Lung (tissue), 12 donors: ENCODE measurements around the gene ZNF436. TPM values are rescaled to one million over a fixed set of nuclear protein-coding genes. Genes with fewer than 3 reads are reported as not detected.

Experiments
- ATAC-seq: fragments of 200-7000 bp; cut with Tn5 transposase; one replicate; pipeline ENCODE4 v1.9.1; 2020; ENCODE audit warnings: moderate number of reproducible peaks; ENCODE audit not compliant: insufficient read depth, low FRiP score
- DNase-seq, 3 donors: peaks; one replicate each; pipeline ENCODE4 v3.0.0-alpha.2; 2013 to 2017
- H3K27ac ChIP-seq, 2 donors: one replicate each; pipeline ENCODE4 v1.5.1; 2013; ENCODE audit warnings: mild to moderate bottlenecking in 2 of 2, moderate library complexity in 2 of 2, control low read depth in 1 of 2, inconsistent platforms in 1 of 2, low read depth in 1 of 2, low read length in 1 of 2
- H3K27me3 ChIP-seq, 3 donors: one replicate each; pipeline ENCODE4 v1.5.1; 2013; ENCODE audit warnings: low read length in 2 of 3; ENCODE audit not compliant: control insufficient read depth in 3 of 3, insufficient read depth in 3 of 3
- H3K36me3 ChIP-seq, 4 donors: one replicate each; pipeline ENCODE4 v1.5.1; 2013; ENCODE audit warnings: low read length in 4 of 4, mild to moderate bottlenecking in 1 of 4, moderate library complexity in 1 of 4; ENCODE audit not compliant: control insufficient read depth in 4 of 4, insufficient read depth in 4 of 4
- H3K4me1 ChIP-seq, 5 donors: one replicate each; pipeline ENCODE4 v1.5.1; 2013; ENCODE audit warnings: low read length in 5 of 5, mild to moderate bottlenecking in 2 of 5, moderate library complexity in 1 of 5; ENCODE audit not compliant: control insufficient read depth in 5 of 5, insufficient read depth in 5 of 5
- H3K4me3 ChIP-seq: one replicate; pipeline ENCODE4 v1.5.1; 2013; ENCODE audit warnings: mild to moderate bottlenecking, control low read depth, moderate library complexity
- H3K9ac ChIP-seq, 2 donors: one replicate each; pipeline ENCODE4 v1.5.1; 2013; ENCODE audit warnings: low read length in 2 of 2, control low read depth in 1 of 2; ENCODE audit not compliant: insufficient read depth in 1 of 2
- H3K9me3 ChIP-seq, 4 donors: one replicate each; pipeline ENCODE4 v1.5.1; 2013; ENCODE audit warnings: low read length in 3 of 4, mild to moderate bottlenecking in 1 of 4, moderate library complexity in 1 of 4; ENCODE audit not compliant: control insufficient read depth in 4 of 4, insufficient read depth in 3 of 4
- WGBS, 2 donors: extraction: QIAGEN DNeasy Blood & Tissue Kit; methylation state at CpG; one replicate each; pipeline ENCODE4 v1.1.7; 2013; 5-methylcytosine and 5-hydroxymethylcytosine counted together
- polyA plus RNA-seq, 2 donors: library from polyadenylated mRNA; stranded (reverse); fragments of 200-250 nt; gene quantifications; one replicate each; pipeline ENCODE4 v1.2.1, GENCODE V29; 2013
- total RNA-seq, 2 donors: library from RNA; depleted of rRNA in 1 of 2; stranded (reverse); fragments of >200 nt in 1 of 2; gene quantifications; one replicate each; pipeline ENCODE4 v1.2.1, GENCODE V29; 2014 to 2021
- TF ChIP-seq, protein P1 (sequence below): IDR thresholded peaks from 2 replicates; pipeline ENCODE4 v1.5.1; 2012; ENCODE audit warnings: mild to moderate bottlenecking; ENCODE audit errors: control extremely low read depth, extremely low read depth
- donor health status: control.
- donor health status: control.
- donor health status: Bipolar disorder and iron deficiency.
- donor health status: healthy.
- donor health status: DM: yes; HTN: yes; CAD: no.

ZNF436 gene
- total and polyA plus RNA-seq, 4 donors: 2.1 to 30.9 (median 6.6) TPM

GRCh38 chr1:23358310-23358875 lies 11.2 kb downstream of the ZNF436 start:
- H3K27me3 ChIP-seq: no peaks in the 10 kb centered on the region
- H3K36me3 ChIP-seq: peaks cover 15 to 47% (median 40%) of the 10 kb centered on the region in 4 donors
- TF ChIP-seq, protein P1, sequence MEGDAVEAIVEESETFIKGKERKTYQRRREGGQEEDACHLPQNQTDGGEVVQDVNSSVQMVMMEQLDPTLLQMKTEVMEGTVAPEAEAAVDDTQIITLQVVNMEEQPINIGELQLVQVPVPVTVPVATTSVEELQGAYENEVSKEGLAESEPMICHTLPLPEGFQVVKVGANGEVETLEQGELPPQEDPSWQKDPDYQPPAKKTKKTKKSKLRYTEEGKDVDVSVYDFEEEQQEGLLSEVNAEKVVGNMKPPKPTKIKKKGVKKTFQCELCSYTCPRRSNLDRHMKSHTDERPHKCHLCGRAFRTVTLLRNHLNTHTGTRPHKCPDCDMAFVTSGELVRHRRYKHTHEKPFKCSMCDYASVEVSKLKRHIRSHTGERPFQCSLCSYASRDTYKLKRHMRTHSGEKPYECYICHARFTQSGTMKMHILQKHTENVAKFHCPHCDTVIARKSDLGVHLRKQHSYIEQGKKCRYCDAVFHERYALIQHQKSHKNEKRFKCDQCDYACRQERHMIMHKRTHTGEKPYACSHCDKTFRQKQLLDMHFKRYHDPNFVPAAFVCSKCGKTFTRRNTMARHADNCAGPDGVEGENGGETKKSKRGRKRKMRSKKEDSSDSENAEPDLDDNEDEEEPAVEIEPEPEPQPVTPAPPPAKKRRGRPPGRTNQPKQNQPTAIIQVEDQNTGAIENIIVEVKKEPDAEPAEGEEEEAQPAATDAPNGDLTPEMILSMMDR: no peak
- no peak overlapping the region for H3K4me3 ChIP-seq
- H3K4me1 ChIP-seq: peaks cover 0 to 3% (median 0%) of the 10 kb centered on the region in 5 donors
- ATAC-seq (no peak), DNase-seq (no peak)
- WGBS, 2 donors: 98 to 99% methylated on average over 3 of the region's 3 CpGs
- no peak overlapping the region for H3K9ac ChIP-seq
- H3K9me3 ChIP-seq: peaks cover 18 to 33% (median 26%) of the 10 kb centered on the region in 4 donors
- no peak overlapping the region for H3K27ac ChIP-seq

GRCh38 chr1:23357138-23357908 lies 12.3 kb downstream of the ZNF436 start:
- Histone ChIP-seq H3K27ac (no peak overlapping the region), H3K4me3 (no peak overlapping the region), H3K9ac (peak overlapping the region in 1 of 2 donors; percentile 30), H3K36me3 (peaks cover 8 to 37% (median 30%) of the 10 kb centered on the region in 4 donors), H3K27me3 (no peaks in the 10 kb centered on the region), H3K9me3 (peaks cover 12 to 26% (median 17%) of the 10 kb centered on the region in 4 donors), H3K4me1 (peaks cover 0 to 3% (median 0%) of the 10 kb centered on the region in 5 donors)
- TF ChIP-seq, protein P1: no peak
- DNase-seq: peak; percentile 25 to 73 (median 48)
- WGBS, 2 donors: 59 to 69% methylated on average over 3 of the region's 3 CpGs
- no peak for ATAC-seq

DNA sequence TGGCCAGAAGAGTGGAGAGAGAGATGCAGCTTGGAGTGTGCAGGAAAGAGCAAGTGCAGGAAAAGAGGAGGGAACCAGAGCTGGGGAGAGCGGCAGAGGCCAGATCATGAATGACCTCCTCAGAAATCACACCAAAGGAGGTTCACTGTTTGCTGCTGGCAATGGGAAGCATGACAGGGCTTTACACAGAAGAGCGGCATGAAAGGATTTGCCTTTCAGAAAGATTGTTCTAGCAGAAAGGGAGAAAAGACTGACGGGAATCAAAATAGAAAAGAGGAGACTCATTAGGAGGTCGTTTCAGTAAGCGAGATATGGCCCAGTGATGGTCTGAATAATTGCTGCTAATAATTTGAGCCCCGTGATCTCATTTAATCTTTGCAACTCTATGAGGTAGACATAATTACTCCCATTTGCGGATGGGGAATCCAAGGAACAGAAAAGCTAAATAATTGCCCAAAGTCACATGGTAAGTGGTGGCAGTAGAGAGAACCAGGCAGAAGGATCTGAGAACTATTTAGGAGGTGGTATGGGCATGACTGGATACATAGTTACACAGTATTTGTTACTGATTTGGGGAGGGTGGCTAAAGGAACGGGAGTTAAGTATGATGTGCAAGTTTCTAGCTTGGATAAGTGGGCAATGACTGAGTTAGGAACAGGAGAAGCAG lies 13.0 kb downstream of the ZNF436 start:
- DNase-seq: no peak
- H3K9me3 ChIP-seq: peaks cover 6 to 20% (median 11%) of the 10 kb centered on the region in 4 donors
- peaks cover 0 to 3% (median 0%) of the 10 kb centered on the region in 5 donors for H3K4me1 ChIP-seq
- peaks cover 3 to 30% (median 22%) of the 10 kb centered on the region in 4 donors for H3K36me3 ChIP-seq
- no peak for ATAC-seq
- H3K27ac ChIP-seq: no peak overlapping the region
- TF ChIP-seq, protein P1: no peak
- no peaks in the 10 kb centered on the region for H3K27me3 ChIP-seq
- WGBS, 2 donors: 91 to 92% methylated on average over 8 of the region's 8 CpGs
- no peak overlapping the region for H3K9ac ChIP-seq
- no peak overlapping the region for H3K4me3 ChIP-seq
